NCI-H1048 (cell line): ENCODE results near the gene C3orf20.
"Not testable (repeated sequence)": the region's sequence is repeated elsewhere in the genome, so short reads cannot be mapped to it uniquely, and the experiment has no call there.

ENCODE experiments used
- DNase-seq: peaks from one replicate; lab custom pipeline; 2025; lab: John Stamatoyannopoulos, UW

C3orf20 gene

GRCh38 chr3:14700891-14701290 lies 25.9 kb downstream of the C3orf20 start:
- no peak for DNase-seq

GRCh38 chr3:14701676-14702075 lies 26.7 kb downstream of the C3orf20 start:
- no peak for DNase-seq

GRCh38 chr3:14703128-14703750 lies 28.3 kb downstream of the C3orf20 start:
- DNase-seq, result no peak

GRCh38 chr3:14703791-14704190 lies 28.9 kb downstream of the C3orf20 start:
- no peak for DNase-seq

GRCh38 chr3:14706096-14706495 lies 31.2 kb downstream of the C3orf20 start:
- no peak for DNase-seq

GRCh38 chr3:14716591-14716990 lies 41.6 kb downstream of the C3orf20 start:
- no peak for DNase-seq

GRCh38 chr3:14717307-14717706 lies 42.4 kb downstream of the C3orf20 start:
- DNase-seq, result no peak

- DNase-seq, result no peak
Observed at GRCh38 chr3:14718539-14718938, 43.6 kb downstream of the C3orf20 start.

GRCh38 chr3:14719006-14719405 lies 44.1 kb downstream of the C3orf20 start:
- no peak for DNase-seq

GRCh38 chr3:14721126-14721864 lies 46.4 kb downstream of the C3orf20 start:
- no peak for DNase-seq

GRCh38 chr3:14725013-14725412 lies 50.1 kb downstream of the C3orf20 start:
- DNase-seq, result no peak

- DNase-seq, result no peak
Observed at GRCh38 chr3:14725564-14726440, 50.9 kb downstream of the C3orf20 start.

GRCh38 chr3:14726441-14726780 lies 51.5 kb downstream of the C3orf20 start:
- no peak for DNase-seq

- DNase-seq, result no peak
Observed at GRCh38 chr3:14728113-14728512, 53.2 kb downstream of the C3orf20 start.

- no peak for DNase-seq
Observed at GRCh38 chr3:14730703-14731382, 55.9 kb downstream of the C3orf20 start.

- no peak for DNase-seq
Observed at GRCh38 chr3:14740983-14741382, 66.0 kb downstream of the C3orf20 start.

GRCh38 chr3:14741510-14741909 lies 66.6 kb downstream of the C3orf20 start:
- DNase-seq, result no peak

- DNase-seq, result no peak
Observed at GRCh38 chr3:14744556-14744955, 69.6 kb downstream of the C3orf20 start.

GRCh38 chr3:14750650-14751049 lies 75.7 kb downstream of the C3orf20 start:
- no peak for DNase-seq

- DNase-seq, result not testable (repeated sequence)
Observed at GRCh38 chr3:14752979-14753378, 78.0 kb downstream of the C3orf20 start.

GRCh38 chr3:14757153-14757700 lies 82.3 kb downstream of the C3orf20 start:
- no peak for DNase-seq

GRCh38 chr3:14758297-14758696 lies 83.4 kb downstream of the C3orf20 start:
- no peak for DNase-seq
